Stomach (tissue), 9 donors: ENCODE measurements around the gene TMC4. TPM values are rescaled to one million over a fixed set of nuclear protein-coding genes. Genes with fewer than 3 reads are reported as not detected.
A peak's percentile ranks its signal among the peaks of the same experiment; 100 is the strongest.

Source experiments
- DNase-seq, 2 donors: peaks; one replicate each; pipeline versions ENCODE4 v3.0.0 to v3.0.0-alpha.2; 2013 to 2019
- H3K27ac ChIP-seq, 5 donors: fragments of 200-600 bp in 4 of 5; sonication (generic) in 4 of 5; one replicate each; pipeline ENCODE4 v1.5.1; 2013 to 2019; ENCODE audit warnings: mild to moderate bottlenecking in 1 of 5, moderate library complexity in 1 of 5
- H3K27me3 ChIP-seq, 3 donors: fragments of 200-600 bp; sonication (generic); one replicate each; pipeline ENCODE4 v1.5.1; 2017 to 2019; ENCODE audit warnings: mixed run types in 1 of 3
- H3K36me3 ChIP-seq, 4 donors: fragments of 200-600 bp; sonication (generic); 1 replicate in 3 of 4; 2 replicates in 1 of 4; pipeline ENCODE4 v1.5.1; 2016 to 2019
- H3K4me1 ChIP-seq, 4 donors: fragments of 200-600 bp; sonication (generic); one replicate each; pipeline ENCODE4 v1.5.1; 2016 to 2019
- H3K4me3 ChIP-seq, 4 donors: fragments of 200-600 bp; sonication (generic) in 3 of 4; one replicate each; pipeline ENCODE4 v1.5.1; 2016 to 2019; ENCODE audit warnings: mild to moderate bottlenecking in 1 of 4
- H3K9me3 ChIP-seq, 4 donors: fragments of 200-600 bp; sonication (generic); one replicate each; pipeline ENCODE4 v1.5.1; 2016 to 2019
- EP300 ChIP-seq: sonication (generic); formaldehyde crosslinking; IDR thresholded peaks from one replicate; pipeline ENCODE4 v1.6.1; 2017; ENCODE audit warnings: antibody characterized with exemption
- POLR2A ChIP-seq, 4 donors: fragments of 450-650 bp; IDR thresholded peaks; one replicate each; pipeline ENCODE4 v1.6.1; 2016; ENCODE audit warnings: antibody characterized with exemption in 4 of 4, control low read depth in 2 of 4, mild to moderate bottlenecking in 1 of 4, moderate library complexity in 1 of 4
- POLR2AphosphoS5 ChIP-seq, 3 donors: sonication (generic); formaldehyde crosslinking; IDR thresholded peaks; one replicate each; pipeline ENCODE4 v1.6.1; 2016; ENCODE audit warnings: antibody characterized with exemption in 3 of 3
- WGBS, 5 donors: extraction: QIAGEN DNeasy Blood & Tissue Kit in 3 of 5; methylation state at CpG; one replicate each; pipeline versions ENCODE4 v1.1.5 to v1.1.7; 2013 to 2018; 5-methylcytosine and 5-hydroxymethylcytosine counted together
- intact Hi-C: fragments of 100-400 bp; cut with DNase I; formaldehyde crosslinking; loops from one replicate; pipeline ENCODE4 v1.15.1; 2023; ENCODE audit warnings: low total_unique reads
- polyA plus RNA-seq, 3 donors: library from polyadenylated mRNA; stranded (reverse); fragments of 200-250 nt; gene quantifications; one replicate each; pipeline ENCODE4 v1.2.3, GENCODE V29; 2013
- total RNA-seq, 5 donors: library from RNA; depleted of rRNA; stranded (reverse); fragments of >200 nt; gene quantifications; one replicate each; pipeline versions ENCODE4 v1.1.0 to v1.2.3, GENCODE V29; 2014 to 2016
- TF ChIP-seq, protein P1 (sequence below), 7 experiments: fragments of 450-650 bp in 4 of 7; fragments of 200-600 bp in 3 of 7; sonication (generic) in 3 of 7; IDR thresholded peaks; one replicate each; pipeline ENCODE4 v1.5.1; 2016 to 2019; ENCODE audit warnings: antibody characterized with exemption in 7 of 7, control low read depth in 2 of 7, mild to moderate bottlenecking in 1 of 7
- donor health status: healthy with polysubstance abuse.
- donor health status: Bipolar disorder and iron deficiency.
- donor health status: healthy.

The TMC4 gene
- total and polyA plus RNA-seq, 8 donors, result 28.0 to 99.5 (median 43.2) TPM

DNA sequence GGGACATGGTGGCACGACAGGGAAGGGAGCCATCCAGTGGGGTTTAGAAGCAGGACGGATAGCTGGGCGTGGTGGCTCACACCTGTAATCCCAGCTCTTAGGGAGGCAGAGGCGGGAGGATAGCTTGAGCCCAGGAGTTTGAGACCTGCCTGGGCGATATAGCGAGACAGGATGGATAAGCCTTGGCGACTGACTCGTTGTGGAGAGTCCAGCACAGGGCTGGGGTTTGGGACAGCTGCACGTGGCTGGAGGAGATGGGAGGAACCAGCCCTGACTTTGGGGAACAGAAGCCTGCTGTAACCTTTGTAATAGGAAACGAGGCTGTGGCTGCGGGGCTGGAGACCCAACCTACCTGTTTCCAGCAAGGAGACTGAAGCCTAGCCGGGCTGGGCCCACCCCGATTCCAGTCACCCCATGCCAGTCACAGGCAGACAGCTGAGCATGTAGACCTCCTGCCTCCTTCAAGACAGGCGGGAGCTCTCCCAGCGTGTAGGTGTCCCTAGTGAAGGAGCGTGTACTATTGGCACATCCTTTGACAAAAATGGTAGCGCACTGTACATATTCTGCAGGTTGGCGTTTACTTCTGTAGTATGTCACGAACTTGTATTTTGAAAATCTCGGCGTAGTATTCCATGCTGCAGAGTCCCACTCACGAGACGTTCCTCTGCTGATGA is 21.5 kb downstream of the TMC4 start:
- no peak overlapping the region for H3K27ac ChIP-seq
- peaks cover 0 to 9% (median 2%) of the 10 kb centered on the region in 4 donors for H3K4me1 ChIP-seq
- H3K4me3 ChIP-seq, result no peak overlapping the region
- H3K36me3 ChIP-seq, result peaks cover 96 to 100% (median 100%) of the 10 kb centered on the region in 4 donors
- no peak for DNase-seq
- no peaks in the 10 kb centered on the region for H3K27me3 ChIP-seq
- 80 to 87% (median 82%) methylated on average over 23 of the region's 23 CpGs for WGBS, 5 donors
- TF ChIP-seq, protein P1, sequence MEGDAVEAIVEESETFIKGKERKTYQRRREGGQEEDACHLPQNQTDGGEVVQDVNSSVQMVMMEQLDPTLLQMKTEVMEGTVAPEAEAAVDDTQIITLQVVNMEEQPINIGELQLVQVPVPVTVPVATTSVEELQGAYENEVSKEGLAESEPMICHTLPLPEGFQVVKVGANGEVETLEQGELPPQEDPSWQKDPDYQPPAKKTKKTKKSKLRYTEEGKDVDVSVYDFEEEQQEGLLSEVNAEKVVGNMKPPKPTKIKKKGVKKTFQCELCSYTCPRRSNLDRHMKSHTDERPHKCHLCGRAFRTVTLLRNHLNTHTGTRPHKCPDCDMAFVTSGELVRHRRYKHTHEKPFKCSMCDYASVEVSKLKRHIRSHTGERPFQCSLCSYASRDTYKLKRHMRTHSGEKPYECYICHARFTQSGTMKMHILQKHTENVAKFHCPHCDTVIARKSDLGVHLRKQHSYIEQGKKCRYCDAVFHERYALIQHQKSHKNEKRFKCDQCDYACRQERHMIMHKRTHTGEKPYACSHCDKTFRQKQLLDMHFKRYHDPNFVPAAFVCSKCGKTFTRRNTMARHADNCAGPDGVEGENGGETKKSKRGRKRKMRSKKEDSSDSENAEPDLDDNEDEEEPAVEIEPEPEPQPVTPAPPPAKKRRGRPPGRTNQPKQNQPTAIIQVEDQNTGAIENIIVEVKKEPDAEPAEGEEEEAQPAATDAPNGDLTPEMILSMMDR (IDR thresholded peaks at IDR 0.05), result no peak
- no peak for TF ChIP-seq POLR2AphosphoS5 (IDR thresholded peaks at IDR 0.05)
- no peak for TF ChIP-seq POLR2A (IDR thresholded peaks at IDR 0.05)
- TF ChIP-seq EP300, result no peak
- intact Hi-C loops, result no loop called here
- no peaks in the 10 kb centered on the region for H3K9me3 ChIP-seq

DNA sequence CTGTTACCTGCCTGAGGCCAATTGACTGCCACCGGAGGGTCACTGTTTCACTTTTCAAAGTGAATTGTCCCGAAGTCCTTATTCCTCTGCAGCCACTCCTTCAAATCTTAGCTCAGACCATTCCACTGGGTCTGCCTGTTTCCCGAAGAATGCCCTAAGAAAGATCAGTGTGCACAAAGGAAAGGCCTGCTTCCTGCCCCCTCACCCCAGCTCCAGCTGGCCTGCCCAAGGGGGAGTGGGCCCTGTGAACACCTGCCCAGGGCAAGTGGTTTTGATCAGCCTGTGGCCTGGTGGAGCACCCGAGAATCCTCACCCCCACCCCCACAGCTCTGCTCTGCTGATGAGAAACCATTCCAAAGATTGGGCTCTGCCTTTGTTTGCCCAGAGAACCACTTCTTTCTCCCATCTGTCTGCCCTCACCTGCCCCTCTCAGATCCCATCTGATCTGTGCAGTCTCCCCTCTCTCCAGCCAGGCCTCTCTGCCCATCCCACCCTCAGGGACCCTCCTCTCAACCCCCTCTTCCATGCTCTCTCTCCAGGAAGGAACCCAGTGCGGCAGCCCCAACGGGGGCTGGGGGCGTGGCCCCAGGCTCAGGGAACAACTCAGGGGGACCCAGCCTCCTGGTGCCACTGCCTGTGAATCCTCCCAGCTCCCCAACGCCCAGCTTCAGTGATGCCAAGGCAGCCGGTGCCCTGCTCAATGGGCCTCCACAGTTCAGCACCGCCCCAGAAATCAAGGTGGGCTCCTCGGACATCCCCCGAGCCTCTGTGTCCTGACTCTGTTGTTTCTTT is 23.7 kb downstream of the TMC4 start:
- TF ChIP-seq POLR2AphosphoS5 (IDR thresholded peaks at IDR 0.05) (no peak), EP300 (no peak), POLR2A (IDR thresholded peaks at IDR 0.05) (no peak)
- TF ChIP-seq, protein P1 (IDR thresholded peaks at IDR 0.05), result no peak
- Histone ChIP-seq H3K4me3 (no peak overlapping the region), H3K36me3 (peaks cover 98 to 100% (median 100%) of the 10 kb centered on the region in 4 donors), H3K9me3 (no peaks in the 10 kb centered on the region), H3K27me3 (no peaks in the 10 kb centered on the region), H3K27ac (no peak overlapping the region), H3K4me1 (peaks cover 0 to 9% (median 2%) of the 10 kb centered on the region in 4 donors)
- WGBS, 5 donors, result 84 to 88% (median 85%) methylated on average over 12 of the region's 12 CpGs
- DNase-seq, result no peak
- intact Hi-C loops, result no loop called here

DNA sequence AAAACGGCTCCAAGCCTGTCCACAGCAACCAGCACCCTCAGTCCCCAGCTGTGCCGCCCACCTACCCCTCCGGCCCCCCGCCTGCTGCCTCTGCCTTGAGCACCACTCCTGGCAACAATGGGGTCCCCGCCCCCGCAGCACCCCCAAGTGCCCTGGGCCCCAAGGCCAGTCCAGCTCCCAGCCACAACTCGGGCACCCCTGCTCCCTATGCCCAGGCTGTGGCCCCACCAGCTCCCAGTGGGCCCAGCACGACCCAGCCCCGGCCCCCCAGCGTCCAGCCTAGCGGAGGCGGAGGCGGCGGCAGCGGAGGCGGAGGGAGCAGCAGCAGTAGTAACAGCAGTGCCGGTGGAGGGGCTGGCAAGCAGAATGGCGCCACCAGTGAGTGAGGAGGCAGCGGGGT is 24.8 kb downstream of the TMC4 start:
- WGBS, 5 donors, result 76 to 90% (median 86%) methylated on average over 10 to 19 of the region's 19 CpGs
- H3K9me3 ChIP-seq, result no peaks in the 10 kb centered on the region
- no peak overlapping the region for H3K4me3 ChIP-seq
- H3K4me1 ChIP-seq, result peaks cover 0 to 4% (median under 1%) of the 10 kb centered on the region in 4 donors
- DNase-seq, result no peak
- intact Hi-C loops, result no loop called here
- no peaks in the 10 kb centered on the region for H3K27me3 ChIP-seq
- TF ChIP-seq POLR2AphosphoS5 (IDR thresholded peaks at IDR 0.05) (no peak), POLR2A (IDR thresholded peaks at IDR 0.05) (no peak), EP300 (no peak)
- TF ChIP-seq, protein P1 (IDR thresholded peaks at IDR 0.05), result no peak
- H3K27ac ChIP-seq, result peak overlapping the region in 3 of 5 donors; percentile 2 to 27 (median 26)
- peaks cover 98 to 100% (median 100%) of the 10 kb centered on the region in 4 donors for H3K36me3 ChIP-seq

GRCh38 chr19:54147676-54148075 is 25.3 kb downstream of the TMC4 start:
- intact Hi-C loops, result no loop called here
- Histone ChIP-seq H3K4me1 (no peaks in the 10 kb centered on the region), H3K9me3 (no peaks in the 10 kb centered on the region), H3K27ac (peak overlapping the region in 4 of 5 donors; percentile 2 to 57 (median 32)), H3K36me3 (peaks cover 98 to 100% (median 100%) of the 10 kb centered on the region in 4 donors), H3K4me3 (no peak overlapping the region), H3K27me3 (no peaks in the 10 kb centered on the region)
- WGBS, 5 donors, result 66 to 91% (median 73%) methylated on average over 3 of the region's 3 CpGs
- peak in 1 of 3 donors; percentile 43 for TF ChIP-seq POLR2AphosphoS5 (IDR thresholded peaks at IDR 0.05)
- TF ChIP-seq, protein P1 (IDR thresholded peaks at IDR 0.05), result no peak
- DNase-seq, result peak in 1 of 2 donors; percentile 69
